Endothelial cell of umbilical vein (primary cell): ENCODE measurements around the gene MYOM3. TPM values are rescaled to one million over a fixed set of nuclear protein-coding genes. Genes with fewer than 3 reads are reported as not detected.

Experiments used
- BruUV-seq: library from RNA; stranded (reverse); fragments of 400-500 nt; replicated peaks from 2 replicates; lab custom pipeline; 2021; lab: Mats Ljungman, UMichigan
- CTCF ChIA-PET: fragments of 300-600, 350-600 bp; sonication (Branson Sonifier 250); formaldehyde crosslinking; loops from one replicate; lab custom pipeline; 2021; ENCODE audit warnings: antibody characterized with exemption, inconsistent platforms; lab: Charles Lee
- POLR2A ChIA-PET: fragments of 300-600, 350-600 bp; sonication (Branson Sonifier 250); formaldehyde crosslinking; loops from one replicate; lab custom pipeline; 2021; ENCODE audit warnings: antibody characterized with exemption, inconsistent platforms; lab: Charles Lee
- DNase-seq: peaks from one replicate; pipeline ENCODE4 v3.0.0-alpha.2; 2011; ENCODE audit warnings: low read depth, low spot score
- FAIRE-seq: peaks from 2 replicates; lab custom pipeline; 2011; peaks lifted over from hg19 to GRCh38; lab: Jason Lieb, UNC
- H2AFZ ChIP-seq: 2 replicates; pipeline ENCODE4 v1.6.0; 2012; ENCODE audit warnings: low read depth, low read length, control low read depth, inconsistent platforms
- H3K27ac ChIP-seq: 2 replicates; pipeline ENCODE4 v1.5.1; 2011; ENCODE audit warnings: low read depth, mild to moderate bottlenecking, control low read depth, low read length, moderate library complexity; ENCODE audit not compliant: insufficient read depth
- H3K27me3 ChIP-seq, 2 experiments: 2 replicates each; pipeline versions ENCODE4 v1.6.0 to v1.6.1; 2011; ENCODE audit warnings: low read length in 2 of 2, mixed read lengths in 1 of 2; ENCODE audit not compliant: control insufficient read depth in 2 of 2, insufficient read depth in 2 of 2
- H3K36me3 ChIP-seq, 2 experiments: 2 replicates in 1 of 2; 3 replicates in 1 of 2; pipeline ENCODE4 v1.5.1; 2011; ENCODE audit warnings: low read length in 2 of 2, mild to moderate bottlenecking in 1 of 2, moderate library complexity in 1 of 2; ENCODE audit not compliant: control insufficient read depth in 2 of 2, insufficient read depth in 2 of 2; ENCODE audit errors: extremely low read depth in 1 of 2
- H3K4me1 ChIP-seq: 3 replicates; pipeline ENCODE4 v1.5.1; 2011; ENCODE audit warnings: mild to moderate bottlenecking, low read length; ENCODE audit not compliant: control insufficient read depth, insufficient read depth; ENCODE audit errors: extremely low read depth
- H3K4me2 ChIP-seq: 2 replicates; pipeline ENCODE4 v1.6.1; 2011; ENCODE audit warnings: low read length, control low read depth, mixed read lengths; ENCODE audit not compliant: insufficient read depth
- H3K4me3 ChIP-seq, 3 experiments: fragments of 200-600 bp in 1 of 3; sonication (generic), shearing (Covaris generic) in 1 of 3; replicated peaks in 1 of 3; 2 replicates each; pipeline ENCODE4 v1.5.1; 2011 to 2016; ENCODE audit warnings: control low read depth in 3 of 3, low read length in 3 of 3, mild to moderate bottlenecking in 2 of 3, inconsistent platforms in 1 of 3, low read depth in 1 of 3, moderate library complexity in 1 of 3; ENCODE audit not compliant: insufficient read depth in 1 of 3
- H3K79me2 ChIP-seq: 2 replicates; pipeline ENCODE4 v1.6.0; 2012; ENCODE audit warnings: low read length, inconsistent platforms; ENCODE audit not compliant: control insufficient read depth, insufficient read depth
- H3K9ac ChIP-seq: replicated peaks from 2 replicates; pipeline ENCODE3; 2011; ENCODE audit warnings: low read length, control low read depth; ENCODE audit not compliant: insufficient read depth; ENCODE audit errors: extremely low read depth
- H3K9me1 ChIP-seq: replicated peaks from 3 replicates; pipeline ENCODE4 v1.6.0; 2011; ENCODE audit warnings: mild to moderate bottlenecking, low read length; ENCODE audit not compliant: control insufficient read depth, insufficient read depth; ENCODE audit errors: extremely low read depth
- H3K9me3 ChIP-seq: replicated peaks from 2 replicates; pipeline ENCODE4 v1.5.1; 2012; ENCODE audit warnings: low read length, inconsistent platforms; ENCODE audit not compliant: control insufficient read depth, insufficient read depth
- H4K20me1 ChIP-seq: replicated peaks from 2 replicates; pipeline ENCODE3; 2011; ENCODE audit warnings: mild to moderate bottlenecking, low read length; ENCODE audit not compliant: control insufficient read depth, insufficient read depth; ENCODE audit errors: extremely low read depth
- EZH2 ChIP-seq: IDR thresholded peaks from 2 replicates; pipeline ENCODE4 v1.6.1; 2012; ENCODE audit warnings: borderline replicate concordance, low read depth, mild to moderate bottlenecking, moderate library complexity, low read length, inconsistent platforms; ENCODE audit not compliant: severe bottlenecking
- GATA2 ChIP-seq: IDR thresholded peaks from 2 replicates; pipeline ENCODE4 v1.7.0; 2011; ENCODE audit warnings: low read depth, mild to moderate bottlenecking, moderate library complexity, mixed read lengths, low read length; ENCODE audit not compliant: insufficient read length, insufficient read depth
- JUN ChIP-seq: IDR thresholded peaks from 2 replicates; pipeline ENCODE4 v1.6.1; 2011; ENCODE audit warnings: borderline replicate concordance, low read depth; ENCODE audit not compliant: insufficient read length, insufficient read depth
- MYC ChIP-seq: IDR thresholded peaks from one replicate; pipeline ENCODE4 v1.6.1; 2011; ENCODE audit warnings: mild to moderate bottlenecking, low read depth, low read length
- POLR2A ChIP-seq: IDR thresholded peaks from 2 replicates; pipeline ENCODE4 v1.6.1; 2012; ENCODE audit warnings: low read depth, mild to moderate bottlenecking, control low read depth, low read length
- dilution Hi-C: fragments of 300-500 bp; cut with MboI; formaldehyde crosslinking; loops from one replicate; pipeline ENCODE4 v1.15.0; 2019; ENCODE audit warnings: low sequenced_read_pairs; ENCODE audit not compliant: extremely low pct_ligation_motif_present
- intact Hi-C: fragments of 100-400 bp; cut with micrococcal nuclease; formaldehyde crosslinking; loops from one replicate; pipeline ENCODE4 v1.10.0; 2022
- polyA plus RNA-seq, 4 experiments: library from polyadenylated mRNA; depleted of rRNA in 3 of 4; stranded (reverse) in 3 of 4; unstranded in 1 of 4; fragments of >200 nt; gene quantifications; 2 replicates each; pipeline versions ENCODE4 v1.2.1 to v1.2.3, GENCODE V29; 2011 to 2012; ENCODE audit warnings: missing spikeins in 1 of 4
- total RNA-seq: library from RNA; stranded (reverse); gene quantifications from 2 replicates; pipeline ENCODE4 v1.2.3, GENCODE V29; 2021
- TF ChIP-seq, protein P1 (sequence below), 2 donors: IDR thresholded peaks; 1 replicate in 1 of 2; 2 replicates in 1 of 2; pipeline ENCODE4 v1.5.1; 2011; ENCODE audit warnings: low read length in 2 of 2, mild to moderate bottlenecking in 2 of 2, moderate library complexity in 2 of 2, control low read depth in 1 of 2, inconsistent platforms in 1 of 2, low read depth in 1 of 2; ENCODE audit not compliant: insufficient read depth in 1 of 2; ENCODE audit errors: extremely low read depth in 1 of 2
- TF ChIP-seq, protein P2 (sequence below): IDR thresholded peaks from 2 replicates; pipeline ENCODE4 v1.6.1; 2011; ENCODE audit not compliant: insufficient read depth, insufficient read length

MYOM3 gene
- total and polyA plus RNA-seq, 2 donors (not counting 3 experiments of a cell fraction or from before 2014, with no cell fraction given) = 0.11 to 0.40 TPM

DNA sequence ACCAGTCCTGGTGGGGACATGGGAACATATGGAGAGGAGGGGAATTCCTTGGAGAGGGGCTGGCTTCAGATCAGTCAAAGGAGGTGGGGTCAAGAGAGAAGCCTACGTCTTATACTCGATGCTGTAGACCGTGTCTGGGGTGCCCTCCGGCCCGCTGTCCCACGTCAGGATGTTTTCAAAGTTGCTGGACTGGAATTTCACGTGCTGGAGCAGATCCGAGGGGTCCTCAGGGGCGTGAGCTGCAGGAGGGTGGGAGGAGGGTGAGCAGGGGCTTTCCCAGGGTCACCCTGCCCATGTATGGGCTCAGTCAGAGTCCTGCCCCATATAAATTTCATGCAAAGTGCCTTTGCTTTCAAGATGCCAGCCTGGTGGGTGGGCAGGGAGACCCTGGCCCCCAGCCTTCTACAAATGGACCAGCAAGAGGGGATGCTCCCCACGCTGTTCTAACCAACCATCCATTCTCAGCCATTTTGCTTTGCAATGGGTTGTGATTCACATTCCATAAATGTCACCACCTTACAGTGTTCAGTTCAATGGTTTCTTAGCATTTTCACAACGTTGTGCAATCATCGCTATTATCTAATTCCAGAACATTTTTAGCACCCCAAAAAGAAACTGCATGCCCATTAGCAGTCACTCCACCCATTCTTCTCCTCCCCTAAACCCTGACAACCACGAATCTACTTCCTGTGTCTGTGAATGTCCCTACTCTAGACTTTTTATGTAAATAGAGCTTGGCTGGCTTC lies 26.7 kb upstream of the MYOM3 start:
- no peaks in the 10 kb centered on the region for H4K20me1 ChIP-seq
- H3K9ac ChIP-seq = no peak overlapping the region
- TF ChIP-seq MYC (no peak), JUN (no peak), EZH2 (no peak), GATA2 (no peak), POLR2A (no peak)
- TF ChIP-seq, protein P1, sequence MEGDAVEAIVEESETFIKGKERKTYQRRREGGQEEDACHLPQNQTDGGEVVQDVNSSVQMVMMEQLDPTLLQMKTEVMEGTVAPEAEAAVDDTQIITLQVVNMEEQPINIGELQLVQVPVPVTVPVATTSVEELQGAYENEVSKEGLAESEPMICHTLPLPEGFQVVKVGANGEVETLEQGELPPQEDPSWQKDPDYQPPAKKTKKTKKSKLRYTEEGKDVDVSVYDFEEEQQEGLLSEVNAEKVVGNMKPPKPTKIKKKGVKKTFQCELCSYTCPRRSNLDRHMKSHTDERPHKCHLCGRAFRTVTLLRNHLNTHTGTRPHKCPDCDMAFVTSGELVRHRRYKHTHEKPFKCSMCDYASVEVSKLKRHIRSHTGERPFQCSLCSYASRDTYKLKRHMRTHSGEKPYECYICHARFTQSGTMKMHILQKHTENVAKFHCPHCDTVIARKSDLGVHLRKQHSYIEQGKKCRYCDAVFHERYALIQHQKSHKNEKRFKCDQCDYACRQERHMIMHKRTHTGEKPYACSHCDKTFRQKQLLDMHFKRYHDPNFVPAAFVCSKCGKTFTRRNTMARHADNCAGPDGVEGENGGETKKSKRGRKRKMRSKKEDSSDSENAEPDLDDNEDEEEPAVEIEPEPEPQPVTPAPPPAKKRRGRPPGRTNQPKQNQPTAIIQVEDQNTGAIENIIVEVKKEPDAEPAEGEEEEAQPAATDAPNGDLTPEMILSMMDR (IDR thresholded peaks at IDR 0.05; ENCODE audit: extremely low read depth in 1 of 2, insufficient read depth in 1 of 2, low read depth in 1 of 2, low read length in 2 of 2) = no peak
- TF ChIP-seq, protein P2, sequence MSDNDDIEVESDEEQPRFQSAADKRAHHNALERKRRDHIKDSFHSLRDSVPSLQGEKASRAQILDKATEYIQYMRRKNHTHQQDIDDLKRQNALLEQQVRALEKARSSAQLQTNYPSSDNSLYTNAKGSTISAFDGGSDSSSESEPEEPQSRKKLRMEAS = no peak
- H3K79me2 ChIP-seq = no peaks in the 10 kb centered on the region
- DNase-seq (no peak), FAIRE-seq (no peak)
- peaks cover 3 to 5% of the 10 kb centered on the region in 2 experiments for H3K27me3 ChIP-seq
- H3K36me3 ChIP-seq = no peaks in the 10 kb centered on the region
- ChIA-PET POLR2A (no interaction called here), CTCF (no interaction called here)
- H3K27ac ChIP-seq = no peak overlapping the region
- no peaks in the 10 kb centered on the region for H3K4me1 ChIP-seq
- BruUV-seq = no TSS peak
- H3K4me3 ChIP-seq = no peak overlapping the region
- intact Hi-C loops (no loop called here), dilution Hi-C loops (no loop called here)
- no peaks in the 10 kb centered on the region for H3K9me3 ChIP-seq
- H2AFZ ChIP-seq = no peak overlapping the region
- H3K9me1 ChIP-seq = no peaks in the 10 kb centered on the region
- H3K4me2 ChIP-seq = no peak overlapping the region
